Vagina (tissue), 2 donors: ENCODE results near the gene CDC14A.

Experiments
- CTCF ChIP-seq, 3 experiments: fragments of 450-650 bp in 2 of 3; fragments of 200-600 bp in 1 of 3; sonication (generic) in 1 of 3; IDR thresholded peaks; one replicate each; pipeline ENCODE4 v1.5.1; 2017 to 2019; ENCODE audit warnings: antibody characterized with exemption in 3 of 3, mild to moderate bottlenecking in 2 of 3, moderate library complexity in 2 of 3
- POLR2A ChIP-seq, 2 donors: fragments of 450-650 bp; IDR thresholded peaks; one replicate each; pipeline ENCODE4 v1.6.1; 2017; ENCODE audit warnings: antibody characterized with exemption in 2 of 2, mild to moderate bottlenecking in 2 of 2, moderate library complexity in 2 of 2

DNA sequence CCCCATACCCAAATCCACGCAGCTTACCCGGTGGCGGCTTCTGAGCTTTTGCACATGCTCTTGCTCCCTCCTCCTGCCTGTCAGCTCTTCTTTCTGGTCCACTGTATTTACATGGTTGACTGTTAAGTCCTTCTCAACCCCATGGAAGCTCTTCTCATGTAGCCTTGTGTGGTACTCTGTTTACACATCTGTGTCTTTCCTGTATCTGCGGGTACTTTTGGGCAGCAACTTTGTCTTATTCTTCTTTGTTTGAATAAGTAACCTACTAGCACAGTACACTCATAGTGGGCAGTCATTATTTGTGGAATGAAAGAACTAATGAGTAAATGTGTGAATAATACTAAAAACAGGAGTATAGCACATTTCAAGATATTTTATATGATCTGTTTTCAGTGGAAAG, 97.2 kb downstream of the CDC14A start:
- TF ChIP-seq CTCF (IDR thresholded peaks at IDR 0.05): no peak
- TF ChIP-seq POLR2A (IDR thresholded peaks at IDR 0.05): no peak
